Lower leg skin (tissue), 4 donors: ENCODE results near the gene KDM6A. TPM values are rescaled to one million over a fixed set of nuclear protein-coding genes. Genes with fewer than 3 reads are reported as not detected.

Source experiments
- DNase-seq, 2 donors: peaks; one replicate each; pipeline ENCODE4 v3.0.0-alpha.2; 2019; ENCODE audit warnings: low spot score in 2 of 2
- H3K4me3 ChIP-seq: fragments of 200-600 bp; sonication (generic); 2 replicates; pipeline ENCODE4 v1.5.1; 2017; ENCODE audit warnings: mild to moderate bottlenecking, low read depth; ENCODE audit not compliant: poor library complexity, severe bottlenecking
- CTCF ChIP-seq, 3 donors: fragments of 450-650 bp; IDR thresholded peaks; one replicate each; pipeline ENCODE4 v1.5.1; 2016; ENCODE audit warnings: antibody characterized with exemption in 3 of 3, mild to moderate bottlenecking in 3 of 3, moderate library complexity in 2 of 3
- POLR2A ChIP-seq, 2 donors: fragments of 450-650 bp; IDR thresholded peaks; one replicate each; pipeline ENCODE4 v1.6.1; 2016 to 2017; ENCODE audit warnings: antibody characterized with exemption in 2 of 2, mild to moderate bottlenecking in 1 of 2, moderate library complexity in 1 of 2
- WGBS, 2 donors: methylation state at CpG; one replicate each; pipeline ENCODE4 v1.1.5; 2018; 5-methylcytosine and 5-hydroxymethylcytosine counted together
- intact Hi-C: fragments of 100-400 bp; cut with DNase I; formaldehyde crosslinking; loops from one replicate; pipeline ENCODE4 v1.15.0; 2023; ENCODE audit warnings: low total_unique reads
- total RNA-seq, 4 donors: library from RNA; depleted of rRNA; stranded (reverse); fragments of >200 nt; gene quantifications; one replicate each; pipeline ENCODE4 v1.1.0, GENCODE V29; 2016

KDM6A gene
- total RNA-seq, 4 donors from 2014 or later = 30.3 to 88.2 (median 43.7) TPM

GRCh38 chrX:45157647-45158046 is 284.7 kb downstream of the KDM6A start:
- TF ChIP-seq POLR2A (IDR thresholded peaks at IDR 0.05) = no peak
- no peak for TF ChIP-seq CTCF (IDR thresholded peaks at IDR 0.05)
- no peak overlapping the region for H3K4me3 ChIP-seq
- 84 to 96% methylated on average over 22 of the region's 22 CpGs for WGBS, 2 donors
- no peak for DNase-seq
- intact Hi-C loops = no loop called here

Other genes starting within 250 kb of the KDM6A start
- not detected for gene DUSP21, start 29.2 kb upstream of the KDM6A start, total RNA-seq